PC-9 (cell line): ENCODE results near the gene BOD1.

Source experiments
- CTCF ChIP-seq: fragments of 200-600 bp; sonication (generic); conservative IDR thresholded peaks from 2 replicates; pipeline ENCODE4 v1.6.1; 2017; ENCODE audit warnings: mixed run types, antibody characterized with exemption, mild to moderate bottlenecking, moderate library complexity
- EZH2 ChIP-seq: fragments of 200-600 bp; sonication (generic); IDR thresholded peaks from 2 replicates; pipeline ENCODE4 v1.8.0; 2017; ENCODE audit warnings: antibody characterized with exemption, low read depth

- TF ChIP-seq CTCF (no peak), EZH2 (no peak)
Observed at GRCh38 chr5:173578947-173579615, 37.4 kb downstream of the BOD1 start.
